Caco-2 (cell line): ENCODE measurements around the gene FNDC3B. TPM values are rescaled to one million over a fixed set of nuclear protein-coding genes. Genes with fewer than 3 reads are reported as not detected.
"Not testable (repeated sequence)": the region's sequence is repeated elsewhere in the genome, so short reads cannot be mapped to it uniquely, and the experiment has no call there.

Source experiments
- BruUV-seq: library from RNA; stranded (reverse); fragments of 400-500 nt; replicated peaks from 2 replicates; lab custom pipeline; 2021; lab: Mats Ljungman, UMichigan
- CTCF ChIA-PET: fragments of 300-600 bp; sonication (Branson Sonifier 250); formaldehyde crosslinking; loops from one replicate; lab custom pipeline; 2022; ENCODE audit warnings: antibody characterized with exemption; lab: Charles Lee
- POLR2A ChIA-PET: fragments of 300-600 bp; sonication (Branson Sonifier 250); formaldehyde crosslinking; loops from one replicate; lab custom pipeline; 2022; ENCODE audit warnings: antibody characterized with exemption; lab: Charles Lee
- DNase-seq, 2 experiments: peaks; one replicate each; pipeline versions ENCODE4 v3.0.0 to v3.0.0-alpha.2; 2020 to 2022
- H3K27me3 ChIP-seq: replicated peaks from 2 replicates; pipeline ENCODE4 v1.6.0; 2011; ENCODE audit warnings: low read length; ENCODE audit not compliant: control insufficient read depth, insufficient read depth
- H3K36me3 ChIP-seq: 2 replicates; pipeline ENCODE4 v1.5.1; 2011; ENCODE audit warnings: low read length; ENCODE audit not compliant: control insufficient read depth, insufficient read depth
- H3K4me1 ChIP-seq: fragments of 250-450 bp; sonication (Bioruptor Pico); 2 replicates; pipeline ENCODE4 v1.5.1; 2020; ENCODE audit warnings: mild to moderate bottlenecking
- H3K4me3 ChIP-seq: 2 replicates; pipeline ENCODE4 v1.5.1; 2011; ENCODE audit warnings: low read depth, mild to moderate bottlenecking, control low read depth, low read length
- H3K9me3 ChIP-seq: fragments of 250-450 bp; sonication (Bioruptor Pico); 2 replicates; pipeline ENCODE4 v1.5.1; 2020; ENCODE audit warnings: mild to moderate bottlenecking, moderate library complexity
- H3K27ac Mint-ChIP-seq: one replicate; pipeline ENCODE4 v1.8.0; 2022; ENCODE audit warnings: mixed read lengths; ENCODE audit not compliant: unreplicated experiment
- H3K27me3 Mint-ChIP-seq: one replicate; pipeline ENCODE4 v1.8.0; 2022; ENCODE audit warnings: mixed read lengths; ENCODE audit not compliant: insufficient read depth, unreplicated experiment
- H3K36me3 Mint-ChIP-seq: one replicate; pipeline ENCODE4 v1.8.0; 2022; ENCODE audit warnings: mild to moderate bottlenecking, mixed read lengths; ENCODE audit not compliant: insufficient read depth, unreplicated experiment
- H3K4me1 Mint-ChIP-seq: one replicate; pipeline ENCODE4 v1.8.0; 2022; ENCODE audit warnings: low read depth, mixed read lengths; ENCODE audit not compliant: unreplicated experiment
- H3K4me3 Mint-ChIP-seq: one replicate; pipeline ENCODE4 v1.8.0; 2022; ENCODE audit warnings: mild to moderate bottlenecking, moderate library complexity, mixed read lengths; ENCODE audit not compliant: unreplicated experiment
- H3K9me3 Mint-ChIP-seq: one replicate; pipeline ENCODE4 v1.8.0; 2022; ENCODE audit warnings: mixed read lengths; ENCODE audit not compliant: unreplicated experiment
- intact Hi-C: fragments of 100-400 bp; cut with micrococcal nuclease; formaldehyde crosslinking; loops from one replicate; pipeline ENCODE4 v1.10.0; 2022; ENCODE audit not compliant: unreplicated experiment
- total RNA-seq: library from RNA; stranded (reverse); gene quantifications from 2 replicates; pipeline ENCODE4 v1.2.3, GENCODE V29; 2022
- TF ChIP-seq, protein P1 (sequence below), 2 experiments: fragments of 200-600 bp in 1 of 2; IDR thresholded peaks; 1 replicate in 1 of 2; 2 replicates in 1 of 2; pipeline versions ENCODE4 v1.5.1 to v1.8.0; 2011 to 2022; ENCODE audit warnings: antibody characterized with exemption in 1 of 2, control low read depth in 1 of 2, inconsistent platforms in 1 of 2, low read depth in 1 of 2, low read length in 1 of 2, mild to moderate bottlenecking in 1 of 2, moderate library complexity in 1 of 2; ENCODE audit not compliant: insufficient read depth in 1 of 2, severe bottlenecking in 1 of 2, unreplicated experiment in 1 of 2

The FNDC3B gene
- total RNA-seq, 1 experiment from 2014 or later = 59.8 TPM

DNA sequence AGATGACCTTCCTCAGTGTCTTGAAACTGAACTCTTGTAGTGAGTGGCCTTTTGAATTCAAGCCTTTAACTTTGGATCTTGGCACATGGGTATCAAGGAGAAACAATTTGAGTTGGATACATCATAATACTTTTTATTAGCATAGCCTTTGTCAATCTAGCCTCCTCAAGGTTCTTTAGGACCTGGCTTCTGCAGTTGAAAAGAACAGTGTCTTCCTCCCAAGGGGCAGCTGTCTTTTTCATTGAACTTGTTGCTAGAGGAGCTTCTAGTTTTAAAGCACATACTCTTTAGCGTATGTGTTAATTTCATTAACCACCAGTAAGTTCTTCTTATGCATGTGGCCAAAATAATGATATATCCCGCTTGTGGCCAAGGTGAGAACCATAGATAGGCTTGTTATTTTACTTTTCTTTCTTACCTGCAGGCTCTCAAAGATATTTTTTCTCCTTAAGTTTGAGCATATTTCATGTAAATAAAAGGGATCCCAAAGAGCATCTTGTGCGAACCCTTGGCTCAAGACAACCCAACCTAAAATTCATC lies 325.7 kb downstream of the FNDC3B start:
- intact Hi-C loops = no loop called here
- CTCF ChIA-PET = no interaction called here
- no peaks in the 10 kb centered on the region; the same call in 1 of the 2 replicates for H3K36me3 ChIP-seq

DNA sequence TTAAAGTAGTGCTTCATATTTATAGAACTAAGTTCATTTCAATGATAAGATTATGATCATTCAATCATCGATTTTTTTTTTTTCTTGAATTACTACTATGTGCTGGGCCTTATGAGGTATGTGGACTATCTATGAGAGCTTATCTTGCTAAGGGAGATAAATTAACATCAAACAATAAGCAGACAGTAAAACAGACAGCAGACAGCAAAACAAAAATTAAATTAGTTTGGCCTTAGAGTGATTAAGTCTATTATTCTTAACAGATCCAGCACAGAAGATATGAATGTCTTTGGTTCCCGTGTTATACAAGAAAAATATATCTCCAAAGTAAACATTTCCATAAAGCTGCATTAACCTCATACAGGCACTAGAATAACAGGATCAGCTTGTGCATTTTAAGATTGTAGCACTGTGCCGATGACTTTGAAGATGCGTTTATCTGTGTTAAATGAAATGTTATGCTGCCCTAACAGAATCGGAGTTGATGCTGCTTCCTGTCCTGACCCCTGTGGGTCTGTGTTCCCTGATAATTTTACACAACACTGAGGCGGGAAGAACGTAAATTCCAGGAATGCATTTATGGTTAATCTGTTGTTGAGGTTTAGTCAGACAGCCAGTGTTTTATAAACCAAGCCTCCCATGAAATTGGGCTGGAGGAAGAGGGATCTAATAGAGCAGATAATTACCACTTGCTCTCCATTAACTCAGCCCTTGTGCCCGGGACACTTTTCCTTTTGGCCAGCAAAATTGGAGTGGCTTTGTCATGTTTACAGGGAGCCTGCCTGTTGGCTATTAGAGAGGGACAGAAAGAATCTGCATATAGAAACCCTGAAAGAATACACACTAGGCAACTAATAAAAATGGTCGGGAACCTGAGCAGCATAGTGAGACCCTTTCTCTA lies 328.1 kb downstream of the FNDC3B start:
- ChIA-PET POLR2A (no interaction called here), CTCF (no interaction called here)
- Mint-ChIP-seq H3K9me3 (no peaks in the 10 kb centered on the region), H3K27me3 (no peaks in the 10 kb centered on the region), H3K4me1 (no peaks in the 10 kb centered on the region), H3K27ac (no peak overlapping the region), H3K4me3 (no peak overlapping the region), H3K36me3 (peaks cover 60% of the 10 kb centered on the region)
- Histone ChIP-seq H3K4me3 (no peak overlapping the region), H3K36me3 (no peaks in the 10 kb centered on the region; the same call in 1 of the 2 replicates), H3K4me1 (no peaks in the 10 kb centered on the region), H3K9me3 (no peaks in the 10 kb centered on the region), H3K27me3 (no peaks in the 10 kb centered on the region)
- BruUV-seq = no TSS peak
- intact Hi-C loops = no loop called here
- TF ChIP-seq, protein P1, sequence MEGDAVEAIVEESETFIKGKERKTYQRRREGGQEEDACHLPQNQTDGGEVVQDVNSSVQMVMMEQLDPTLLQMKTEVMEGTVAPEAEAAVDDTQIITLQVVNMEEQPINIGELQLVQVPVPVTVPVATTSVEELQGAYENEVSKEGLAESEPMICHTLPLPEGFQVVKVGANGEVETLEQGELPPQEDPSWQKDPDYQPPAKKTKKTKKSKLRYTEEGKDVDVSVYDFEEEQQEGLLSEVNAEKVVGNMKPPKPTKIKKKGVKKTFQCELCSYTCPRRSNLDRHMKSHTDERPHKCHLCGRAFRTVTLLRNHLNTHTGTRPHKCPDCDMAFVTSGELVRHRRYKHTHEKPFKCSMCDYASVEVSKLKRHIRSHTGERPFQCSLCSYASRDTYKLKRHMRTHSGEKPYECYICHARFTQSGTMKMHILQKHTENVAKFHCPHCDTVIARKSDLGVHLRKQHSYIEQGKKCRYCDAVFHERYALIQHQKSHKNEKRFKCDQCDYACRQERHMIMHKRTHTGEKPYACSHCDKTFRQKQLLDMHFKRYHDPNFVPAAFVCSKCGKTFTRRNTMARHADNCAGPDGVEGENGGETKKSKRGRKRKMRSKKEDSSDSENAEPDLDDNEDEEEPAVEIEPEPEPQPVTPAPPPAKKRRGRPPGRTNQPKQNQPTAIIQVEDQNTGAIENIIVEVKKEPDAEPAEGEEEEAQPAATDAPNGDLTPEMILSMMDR (IDR thresholded peaks at IDR 0.05; ENCODE audit: insufficient read depth in 1 of 2, low read depth in 1 of 2, low read length in 1 of 2, severe bottlenecking in 1 of 2, unreplicated experiment in 1 of 2) = no peak
- DNase-seq = no peak

More for the DNA sequence above, 325.7 kb downstream of the FNDC3B start:
- H3K36me3 Mint-ChIP-seq = peaks cover 67% of the 10 kb centered on the region
- Histone ChIP-seq H3K9me3 (no peaks in the 10 kb centered on the region), H3K4me1 (no peaks in the 10 kb centered on the region), H3K27me3 (no peaks in the 10 kb centered on the region), H3K4me3 (no peak overlapping the region)
- no peaks in the 10 kb centered on the region for H3K4me1 Mint-ChIP-seq
- POLR2A ChIA-PET = no interaction called here
- TF ChIP-seq, protein P1 (IDR thresholded peaks at IDR 0.05; ENCODE audit: insufficient read depth in 1 of 2, low read depth in 1 of 2, low read length in 1 of 2, severe bottlenecking in 1 of 2, unreplicated experiment in 1 of 2) = no peak
- no peak for DNase-seq
- H3K27me3 Mint-ChIP-seq = no peaks in the 10 kb centered on the region
- BruUV-seq = no TSS peak
- H3K9me3 Mint-ChIP-seq = no peaks in the 10 kb centered on the region
- no peak overlapping the region for H3K4me3 Mint-ChIP-seq
- no peak overlapping the region for H3K27ac Mint-ChIP-seq

DNA sequence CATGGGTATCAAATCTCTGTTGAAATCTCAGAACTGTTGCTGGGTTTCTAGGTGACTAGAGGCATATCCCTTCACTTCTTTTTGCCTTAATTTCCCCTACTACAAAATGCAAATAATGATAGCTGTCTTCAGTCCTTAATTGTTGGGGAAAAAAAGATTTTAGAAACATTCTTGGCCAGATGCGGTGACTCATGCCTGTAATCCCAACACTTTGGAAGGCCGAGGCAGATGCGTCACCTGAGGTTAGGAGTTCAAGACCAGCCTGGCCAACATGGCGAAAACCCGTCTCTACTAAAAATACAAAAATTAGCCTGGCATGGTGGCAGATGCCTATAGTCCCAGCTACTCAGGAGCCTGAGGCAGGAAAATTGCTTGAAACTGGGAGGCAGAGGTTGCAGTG lies 329.2 kb downstream of the FNDC3B start:
- H3K4me1 Mint-ChIP-seq, H3K9me3 Mint-ChIP-seq, H3K4me3 ChIP-seq, H3K9me3 ChIP-seq, POLR2A ChIA-PET, H3K4me3 Mint-ChIP-seq, BruUV-seq, H3K4me1 ChIP-seq, H3K27ac Mint-ChIP-seq, DNase-seq, H3K27me3 Mint-ChIP-seq, CTCF ChIA-PET, H3K36me3 ChIP-seq, intact Hi-C loops, H3K27me3 ChIP-seq: not testable (repeated sequence)
- peaks cover 57% of the 10 kb centered on the region for H3K36me3 Mint-ChIP-seq
